HG03175 (cell line): ENCODE results near the gene POLR2H.

Source experiments
- ATAC-seq: cut with Tn5 transposase; IDR thresholded peaks from one replicate; pipeline ENCODE4 v1.9.1; 2021; ENCODE audit warnings: mild to moderate bottlenecking, moderate library complexity; ENCODE audit not compliant: unreplicated experiment

Gene POLR2H

GRCh38 chr3:184351511-184352148 lies 9.9 kb upstream of the POLR2H start:
- ATAC-seq, result no peak

- ATAC-seq, result no peak
These were observed 9.2 kb upstream of the POLR2H start for GRCh38 chr3:184352149-184352785.

GRCh38 chr3:184352897-184353545 lies 8.5 kb upstream of the POLR2H start:
- no peak for ATAC-seq

- ATAC-seq, result no peak
These were observed 8.0 kb upstream of the POLR2H start for GRCh38 chr3:184353546-184353941.

GRCh38 chr3:184354121-184354728 lies 7.3 kb upstream of the POLR2H start:
- ATAC-seq, result peak; percentile 42

- no peak for ATAC-seq
These were observed 6.8 kb upstream of the POLR2H start for GRCh38 chr3:184354754-184355153.

- no peak for ATAC-seq
These were observed 6.1 kb upstream of the POLR2H start for GRCh38 chr3:184355261-184356040.

GRCh38 chr3:184357248-184358123 lies 4.0 kb upstream of the POLR2H start:
- no peak for ATAC-seq

GRCh38 chr3:184358124-184358767 lies 3.3 kb upstream of the POLR2H start:
- no peak for ATAC-seq

- ATAC-seq, result no peak
These were observed 2.6 kb upstream of the POLR2H start for GRCh38 chr3:184358921-184359350.

GRCh38 chr3:184359610-184360009 lies 1.9 kb upstream of the POLR2H start:
- no peak for ATAC-seq

GRCh38 chr3:184360070-184360928 lies 1.2 kb upstream of the POLR2H start:
- ATAC-seq, result no peak

- ATAC-seq, result peak; percentile 3
These were observed 480 bp upstream of the POLR2H start for GRCh38 chr3:184360929-184361531.

GRCh38 chr3:184361932-184362667 lies 590 bp downstream of the POLR2H start:
- ATAC-seq, result peak; percentile 10

- ATAC-seq, result peak; percentile 85
These were observed 1.4 kb downstream of the POLR2H start for GRCh38 chr3:184362668-184363546.

- no peak for ATAC-seq
These were observed 5.2 kb downstream of the POLR2H start for GRCh38 chr3:184366619-184367289.
